Measurements from ENCODE around the gene TMCO4.

The TMCO4 gene

GRCh38 chr1:19749685-19750084 is 50.0 kb downstream of the TMCO4 start:
- no peak for DNase-seq (ENCODE audit: low spot score)

GRCh38 chr1:19747761-19748160 is 52.0 kb downstream of the TMCO4 start:
- no peak for DNase-seq (ENCODE audit: low spot score)

GRCh38 chr1:19744886-19745285 is 54.8 kb downstream of the TMCO4 start:
- no peak for DNase-seq (ENCODE audit: low spot score)

GRCh38 chr1:19744335-19744743 is 55.4 kb downstream of the TMCO4 start:
- peak; percentile 23 for DNase-seq (ENCODE audit: low spot score)

GRCh38 chr1:19743793-19744192 is 55.9 kb downstream of the TMCO4 start:
- no peak for DNase-seq (ENCODE audit: low spot score)

- DNase-seq (ENCODE audit: low spot score), result no peak
Measured at GRCh38 chr1:19743180-19743579, 56.5 kb downstream of the TMCO4 start.

- DNase-seq (ENCODE audit: low spot score), result no peak
Measured at GRCh38 chr1:19739628-19740027, 60.1 kb downstream of the TMCO4 start.

- DNase-seq (ENCODE audit: low spot score), result no peak
Measured at GRCh38 chr1:19738669-19739068, 61.0 kb downstream of the TMCO4 start.

- DNase-seq (ENCODE audit: low spot score), result no peak
Measured at GRCh38 chr1:19738076-19738475, 61.6 kb downstream of the TMCO4 start.

GRCh38 chr1:19737104-19737825 is 62.5 kb downstream of the TMCO4 start:
- DNase-seq (ENCODE audit: low spot score), result no peak

GRCh38 chr1:19735440-19736127 is 64.1 kb downstream of the TMCO4 start:
- peak; percentile 98 for DNase-seq (ENCODE audit: low spot score)

GRCh38 chr1:19734472-19734999 is 65.2 kb downstream of the TMCO4 start:
- DNase-seq (ENCODE audit: low spot score), result peak; percentile 56

- DNase-seq (ENCODE audit: low spot score), result no peak
Measured at GRCh38 chr1:19734056-19734455, 65.7 kb downstream of the TMCO4 start.

- no peak for DNase-seq (ENCODE audit: low spot score)
Measured at GRCh38 chr1:19733615-19734014, 66.1 kb downstream of the TMCO4 start.

- DNase-seq (ENCODE audit: low spot score), result no peak
Measured at GRCh38 chr1:19731311-19731821, 68.3 kb downstream of the TMCO4 start.

- no peak for DNase-seq (ENCODE audit: low spot score)
Measured at GRCh38 chr1:19730793-19731192, 68.9 kb downstream of the TMCO4 start.

- DNase-seq (ENCODE audit: low spot score), result no peak
Measured at GRCh38 chr1:19730232-19730631, 69.5 kb downstream of the TMCO4 start.

GRCh38 chr1:19728413-19729145 is 71.1 kb downstream of the TMCO4 start:
- DNase-seq (ENCODE audit: low spot score), result no peak

GRCh38 chr1:19725606-19726005 is 74.1 kb downstream of the TMCO4 start:
- no peak for DNase-seq (ENCODE audit: low spot score)

- no peak for DNase-seq (ENCODE audit: low spot score)
Measured at GRCh38 chr1:19723874-19724273, 75.8 kb downstream of the TMCO4 start.

- no peak for DNase-seq (ENCODE audit: low spot score)
Measured at GRCh38 chr1:19720973-19721372, 78.7 kb downstream of the TMCO4 start.

- no peak for DNase-seq (ENCODE audit: low spot score)
Measured at GRCh38 chr1:19720174-19720573, 79.5 kb downstream of the TMCO4 start.

GRCh38 chr1:19717467-19717866 is 82.2 kb downstream of the TMCO4 start:
- DNase-seq (ENCODE audit: low spot score), result no peak
